PC-9 (cell line): ENCODE measurements around the gene PDLIM7. TPM values are rescaled to one million over a fixed set of nuclear protein-coding genes. Genes with fewer than 3 reads are reported as not detected.
A peak's percentile ranks its signal among the peaks of the same experiment; 100 is the strongest.

Source experiments
- BruUV-seq: library from RNA; stranded (reverse); fragments of 400-500 nt; replicated peaks from 2 replicates; lab custom pipeline; 2021; lab: Mats Ljungman, UMichigan
- CTCF ChIA-PET: fragments of 300-600 bp; sonication (Branson Sonifier 250); formaldehyde crosslinking; loops from one replicate; lab custom pipeline; 2022; ENCODE audit warnings: antibody characterized with exemption; lab: Charles Lee
- POLR2A ChIA-PET: fragments of 300-600 bp; sonication (Branson Sonifier 250); formaldehyde crosslinking; loops from one replicate; lab custom pipeline; 2022; ENCODE audit warnings: antibody characterized with exemption; ENCODE audit not compliant: unreplicated experiment; lab: Charles Lee
- DNase-seq, 2 experiments: peaks; one replicate each; pipeline versions ENCODE4 v3.0.0 to v3.0.0-alpha.2; 2015 to 2022; ENCODE audit warnings: mixed read lengths in 1 of 2
- H2AFZ ChIP-seq: fragments of 200-600 bp; sonication (generic); 2 replicates; pipeline ENCODE4 v1.8.1; 2017; ENCODE audit warnings: antibody characterized with exemption
- H3F3A ChIP-seq: fragments of 200-600 bp; sonication (generic); 2 replicates; pipeline ENCODE4 v1.8.1; 2017; ENCODE audit warnings: antibody characterized with exemption, mild to moderate bottlenecking, low read depth; ENCODE audit not compliant: insufficient read depth
- H3K27ac ChIP-seq: fragments of 200-600 bp; sonication (generic); 2 replicates; pipeline ENCODE4 v1.6.1; 2016; ENCODE audit warnings: mixed run types
- H3K27me3 ChIP-seq: fragments of 200-600 bp; sonication (generic); 2 replicates; pipeline ENCODE4 v1.6.1; 2016; ENCODE audit warnings: low read depth, mixed run types; ENCODE audit not compliant: insufficient read depth
- H3K36me3 ChIP-seq: fragments of 200-600 bp; sonication (generic); 2 replicates; pipeline ENCODE4 v1.6.1; 2016; ENCODE audit warnings: low read depth, mixed run types
- H3K4me1 ChIP-seq: fragments of 200-600 bp; sonication (generic); replicated peaks from 2 replicates; pipeline ENCODE4 v1.6.1; 2016; ENCODE audit warnings: mixed run types; ENCODE audit not compliant: insufficient read depth
- H3K4me2 ChIP-seq: fragments of 200-600 bp; sonication (generic); 2 replicates; pipeline ENCODE4 v1.6.1; 2017; ENCODE audit warnings: mixed run types
- H3K4me3 ChIP-seq: fragments of 200-600 bp; sonication (generic); 2 replicates; pipeline ENCODE4 v1.6.1; 2016; ENCODE audit warnings: mixed run types
- H3K79me2 ChIP-seq: fragments of 200-600 bp; sonication (generic); 2 replicates; pipeline ENCODE4 v1.6.1; 2017; ENCODE audit warnings: low read depth, mixed run types
- H3K9me2 ChIP-seq: fragments of 200-600 bp; sonication (generic); 2 replicates; pipeline ENCODE4 v1.8.1; 2017; ENCODE audit warnings: mild to moderate bottlenecking; ENCODE audit not compliant: insufficient read depth
- H3K9me3 ChIP-seq: fragments of 200-600 bp; sonication (generic); 2 replicates; pipeline ENCODE4 v1.8.1; 2016; ENCODE audit warnings: low read depth; ENCODE audit not compliant: insufficient read depth
- H4K20me1 ChIP-seq: fragments of 200-600 bp; sonication (generic); 2 replicates; pipeline ENCODE4 v1.8.1; 2017; ENCODE audit not compliant: insufficient read depth
- CTCF ChIP-seq: fragments of 200-600 bp; sonication (generic); conservative IDR thresholded peaks from 2 replicates; pipeline ENCODE4 v1.6.1; 2017; ENCODE audit warnings: mixed run types, antibody characterized with exemption, mild to moderate bottlenecking, moderate library complexity
- EZH2 ChIP-seq: fragments of 200-600 bp; sonication (generic); IDR thresholded peaks from 2 replicates; pipeline ENCODE4 v1.8.0; 2017; ENCODE audit warnings: antibody characterized with exemption, low read depth
- intact Hi-C: fragments of 100-400 bp; cut with micrococcal nuclease; formaldehyde crosslinking; loops from one replicate; pipeline ENCODE4 v1.10.0; 2022; ENCODE audit not compliant: unreplicated experiment
- total RNA-seq: library from RNA; stranded (reverse); gene quantifications from 2 replicates; pipeline ENCODE4 v1.2.3, GENCODE V29; 2021

PDLIM7 gene
- total RNA-seq, 1 experiment from 2014 or later: 167 TPM

- intact Hi-C loops: loop anchor here (2.0 to 5.0 kb wide), 2 partner anchors 27 to 364 kb away; partner anchors contain the start of gene NSD1
- TF ChIP-seq EZH2 (no peak), CTCF (peak; percentile 64)
- Histone ChIP-seq H3F3A (peaks cover 36% of the 10 kb centered on the region; the same call in 1 of the 2 replicates), H3K36me3 (no peaks in the 10 kb centered on the region; the same call in 1 of the 2 replicates), H4K20me1 (no peaks in the 10 kb centered on the region), H3K27me3 (no peaks in the 10 kb centered on the region), H2AFZ (no peak overlapping the region), H3K9me3 (no peaks in the 10 kb centered on the region), H3K4me3 (peak overlapping the region; percentile 55), H3K4me2 (peak overlapping the region; percentile 82), H3K27ac (peak overlapping the region; percentile 65), H3K79me2 (peaks cover 36% of the 10 kb centered on the region), H3K4me1 (peaks cover 41% of the 10 kb centered on the region), H3K9me2 (no peaks in the 10 kb centered on the region)
- peak; percentile 59 to 67 for DNase-seq
- BruUV-seq: TSS peak; percentile 50
- ChIA-PET POLR2A (interaction anchor here (0.5 to 1.1 kb wide), 6 partner anchors 9 to 192 kb away, joined by 3 to 13 read pairs (median 5); no protein-coding TSS in a partner anchor), CTCF (interaction anchor here (0.5 to 1.7 kb wide), 7 partner anchors 11 to 734 kb away, joined by 3 to 5 read pairs (median 3); no protein-coding TSS in a partner anchor)
Observed at GRCh38 chr5:177496070-177496726, 1.2 kb downstream of the PDLIM7 start.

- peaks cover 41% of the 10 kb centered on the region for H3K4me1 ChIP-seq
- TF ChIP-seq CTCF: no peak; the same call in 1 of the 2 replicates
- no peak for TF ChIP-seq EZH2
- peak overlapping the region; percentile 55; the same call in 1 of the 2 replicates for H3K4me3 ChIP-seq
- no TSS peak for BruUV-seq
- intact Hi-C loops: loop anchor here (2.0 to 5.0 kb wide), 3 partner anchors 21 to 363 kb away; partner anchors contain the start of gene NSD1
- peaks cover 36% of the 10 kb centered on the region for H3K79me2 ChIP-seq
- H2AFZ ChIP-seq: no peak overlapping the region
- POLR2A ChIA-PET: interaction anchor here (0.5 to 1.1 kb wide), 4 partner anchors 9 to 125 kb away, joined by 3 to 7 read pairs (median 5); no protein-coding TSS in a partner anchor
- no peaks in the 10 kb centered on the region; the same call in 1 of the 2 replicates for H3K36me3 ChIP-seq
- peak overlapping the region; percentile 65 for H3K27ac ChIP-seq
- H3K27me3 ChIP-seq: no peaks in the 10 kb centered on the region
- H4K20me1 ChIP-seq: no peaks in the 10 kb centered on the region
- DNase-seq: peak; percentile 55 to 81
- no peaks in the 10 kb centered on the region for H3K9me3 ChIP-seq
- peaks cover 34% of the 10 kb centered on the region; the same call in 1 of the 2 replicates for H3F3A ChIP-seq
- CTCF ChIA-PET: interaction anchor here (0.5 to 1.7 kb wide), 6 partner anchors 11 to 735 kb away, joined by 3 to 6 read pairs (median 3); no protein-coding TSS in a partner anchor
- H3K4me2 ChIP-seq: peak overlapping the region; percentile 82
- H3K9me2 ChIP-seq: no peaks in the 10 kb centered on the region
Observed at GRCh38 chr5:177495243-177496060, 2.0 kb downstream of the PDLIM7 start.
